NCI-H2171 treated with DMSO at 0.1 percent for 48 hours (cell line): ENCODE data around the gene CCDC122.
A peak's percentile ranks its signal among the peaks of the same experiment; 100 is the strongest.

ENCODE experiments used
- DNase-seq: peaks from one replicate; lab custom pipeline; 2025; lab: John Stamatoyannopoulos, UW

Gene CCDC122

DNA sequence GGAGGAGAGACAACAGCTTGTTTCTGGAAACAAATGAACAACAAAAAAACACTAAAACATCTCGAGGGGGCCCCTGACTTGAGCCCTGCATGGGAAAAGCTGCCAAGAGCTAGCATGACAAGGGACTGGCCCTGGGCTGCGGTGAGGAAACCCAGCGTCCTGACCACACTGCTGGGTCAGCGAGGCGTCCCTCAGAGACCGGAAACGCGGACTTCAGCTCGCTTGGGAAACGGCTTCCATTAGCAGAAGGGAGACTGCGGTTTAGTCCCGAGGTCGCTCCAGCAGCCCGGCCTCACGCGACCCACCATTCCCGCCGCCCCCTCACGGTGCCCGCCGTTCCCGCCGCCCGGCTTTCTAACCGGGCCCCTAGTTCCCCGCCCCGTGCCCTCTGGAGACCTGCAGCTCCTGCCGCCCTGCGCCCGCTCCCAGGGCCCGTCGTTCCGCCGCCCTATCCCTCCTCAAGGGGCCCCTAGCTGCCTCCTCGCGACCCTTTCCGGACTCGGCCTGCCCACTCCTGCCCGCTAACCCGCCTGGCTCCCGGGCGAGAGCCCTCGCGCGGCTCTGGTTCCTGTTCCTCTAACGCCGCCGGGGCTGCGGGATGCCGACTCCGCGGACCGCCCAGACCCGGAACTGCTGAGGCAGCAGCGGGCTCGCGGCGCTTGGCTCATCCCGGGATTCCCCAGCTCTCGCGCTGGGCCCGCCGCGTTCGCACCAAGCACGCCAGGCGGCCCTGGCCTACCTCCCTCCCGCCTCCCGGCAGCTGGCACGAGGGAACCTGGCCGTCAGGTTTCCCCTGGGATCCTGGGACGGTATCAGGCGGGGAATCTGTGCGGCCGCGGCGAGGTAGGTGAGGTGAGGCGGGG lies at the start of gene CCDC122:
Gene CCDC122, minus strand, starts transcription at position 849 of the 863 bp plus-strand sequence. CDS start 10,364 bp downstream, outside the sequence.
- DNase-seq, result peak; percentile 69

DNA sequence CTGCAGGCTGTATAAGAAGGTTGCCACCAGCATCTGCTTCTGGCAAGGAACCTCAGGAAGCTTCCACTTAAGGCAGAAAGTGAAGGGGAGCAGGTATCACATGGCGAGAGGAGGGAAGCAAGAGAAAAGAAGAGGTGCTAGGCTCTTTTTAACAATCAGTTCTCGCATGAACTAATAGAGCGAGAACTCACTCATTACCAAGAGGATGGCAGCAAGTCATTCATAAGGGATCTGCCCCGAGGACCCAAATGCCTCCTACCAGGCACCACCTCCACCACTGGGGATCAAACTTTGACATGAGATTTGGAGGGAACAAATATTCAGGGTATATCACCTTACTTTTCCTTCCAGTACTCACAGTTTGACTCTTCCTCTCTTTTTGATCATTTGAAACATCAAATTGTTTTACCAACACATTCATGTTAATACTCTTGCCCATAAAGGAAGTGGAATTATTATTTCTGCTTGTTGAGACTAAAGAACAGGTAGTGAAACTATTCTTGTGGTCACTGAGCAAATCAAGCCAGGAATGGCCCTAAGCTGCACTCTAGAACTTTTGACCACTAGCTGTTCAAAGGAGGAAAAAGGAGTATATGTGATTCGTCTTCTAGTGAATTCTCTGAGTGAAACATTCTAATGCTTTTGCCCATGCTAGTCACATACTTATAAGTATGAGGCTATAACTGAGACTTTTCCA lies 45.2 kb upstream of the CCDC122 start:
- no peak for DNase-seq

GRCh38 chr13:43920965-43921674 lies 41.6 kb upstream of the CCDC122 start:
- no peak for DNase-seq

DNA sequence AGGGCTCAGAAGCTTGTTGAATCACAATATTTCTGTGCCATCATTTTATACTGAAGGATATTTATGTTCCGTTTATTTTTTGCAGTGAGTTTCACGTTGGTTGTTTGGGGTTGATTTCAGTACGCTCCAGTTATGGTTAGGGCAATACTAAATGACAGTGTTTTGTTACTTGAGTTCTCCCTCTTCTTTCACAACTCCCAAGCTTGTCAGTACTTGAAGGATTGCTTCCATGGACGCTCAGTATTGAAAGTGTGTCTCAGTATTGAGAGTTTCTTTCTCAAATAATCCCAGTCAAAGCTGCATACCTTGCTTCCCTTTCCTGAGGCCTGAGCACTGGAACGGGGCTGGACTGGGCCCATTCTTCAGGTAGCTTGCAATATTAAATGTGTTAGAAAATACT lies 39.1 kb upstream of the CCDC122 start:
- no peak for DNase-seq

DNA sequence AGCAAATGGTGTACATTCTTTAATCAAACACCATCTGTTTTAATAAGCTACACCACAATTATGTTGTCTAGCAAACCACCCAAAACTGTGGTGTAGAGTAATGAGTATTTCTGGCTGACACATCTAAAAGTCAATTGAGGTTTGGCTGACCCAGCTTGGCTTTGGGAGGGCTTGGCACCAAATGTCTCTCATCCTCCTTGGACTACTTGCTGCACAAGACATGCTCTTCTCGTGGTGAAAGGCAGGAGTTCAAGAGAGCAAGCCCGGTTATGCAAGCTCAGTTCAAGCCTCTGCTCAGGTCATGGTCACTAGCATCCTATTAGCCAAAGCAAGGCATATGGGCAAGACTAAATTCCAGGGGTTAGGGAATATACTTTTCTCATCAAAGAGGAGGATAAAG lies 37.3 kb upstream of the CCDC122 start:
- DNase-seq, result no peak

DNA sequence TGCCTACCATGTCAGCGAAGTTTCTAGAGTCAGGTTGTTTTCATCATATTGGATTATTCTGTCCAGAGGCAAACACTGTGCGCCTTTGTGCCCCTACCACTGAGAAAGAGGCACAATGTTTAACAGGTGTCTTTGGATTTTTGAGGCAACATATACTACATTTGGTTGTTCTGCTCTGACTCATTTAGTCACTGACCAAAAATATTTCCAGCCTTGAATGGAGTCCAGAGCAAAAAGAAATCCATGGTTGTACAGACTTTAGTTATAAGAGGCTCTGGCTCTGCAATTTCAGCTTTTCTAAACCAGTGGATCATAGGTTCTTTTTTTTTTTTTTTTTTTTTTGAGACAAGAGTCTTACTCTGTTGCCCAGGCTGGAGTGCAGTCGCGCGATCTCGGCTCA lies 35.9 kb upstream of the CCDC122 start:
- DNase-seq, result no peak

DNA sequence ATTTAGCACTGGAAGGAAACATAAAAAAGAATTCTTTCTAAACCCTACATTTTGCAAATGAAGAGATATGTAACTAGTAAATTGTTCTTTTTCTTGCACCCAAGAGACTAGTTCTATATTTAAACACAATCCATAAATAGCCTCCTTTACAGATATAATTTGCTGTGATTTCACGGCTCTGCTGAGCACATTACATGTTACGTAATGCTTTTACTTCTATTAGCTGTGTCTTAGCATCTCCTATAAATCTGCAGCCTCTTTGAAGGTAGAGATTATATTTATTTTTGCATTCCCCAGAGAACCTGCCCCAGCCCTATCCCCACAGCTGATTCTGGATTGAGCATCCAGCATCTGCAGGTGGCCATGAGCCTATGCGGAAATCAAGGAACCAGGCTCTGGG lies 32.3 kb upstream of the CCDC122 start:
- DNase-seq, result no peak

DNA sequence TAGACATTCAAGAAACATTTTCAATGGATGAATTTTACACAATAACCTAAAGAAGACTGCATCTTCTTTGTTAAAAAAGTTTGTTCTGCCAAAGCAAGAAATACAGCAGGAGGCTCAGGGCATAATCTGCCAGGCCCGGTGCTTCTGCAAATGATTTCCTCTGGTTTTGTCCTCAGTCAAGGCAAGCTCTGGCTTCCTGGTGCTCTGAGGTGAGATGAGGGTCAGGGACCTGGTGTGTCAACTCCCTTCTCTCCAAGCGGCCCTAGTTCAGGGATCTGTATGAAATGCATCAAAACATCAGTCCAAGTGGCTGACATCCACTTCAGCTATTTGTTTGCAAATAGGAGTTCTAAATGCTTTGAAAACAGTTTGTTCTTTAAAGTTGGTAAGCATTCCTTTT lies 31.7 kb upstream of the CCDC122 start:
- no peak for DNase-seq

GRCh38 chr13:43910856-43911255 lies 31.3 kb upstream of the CCDC122 start:
- no peak for DNase-seq

DNA sequence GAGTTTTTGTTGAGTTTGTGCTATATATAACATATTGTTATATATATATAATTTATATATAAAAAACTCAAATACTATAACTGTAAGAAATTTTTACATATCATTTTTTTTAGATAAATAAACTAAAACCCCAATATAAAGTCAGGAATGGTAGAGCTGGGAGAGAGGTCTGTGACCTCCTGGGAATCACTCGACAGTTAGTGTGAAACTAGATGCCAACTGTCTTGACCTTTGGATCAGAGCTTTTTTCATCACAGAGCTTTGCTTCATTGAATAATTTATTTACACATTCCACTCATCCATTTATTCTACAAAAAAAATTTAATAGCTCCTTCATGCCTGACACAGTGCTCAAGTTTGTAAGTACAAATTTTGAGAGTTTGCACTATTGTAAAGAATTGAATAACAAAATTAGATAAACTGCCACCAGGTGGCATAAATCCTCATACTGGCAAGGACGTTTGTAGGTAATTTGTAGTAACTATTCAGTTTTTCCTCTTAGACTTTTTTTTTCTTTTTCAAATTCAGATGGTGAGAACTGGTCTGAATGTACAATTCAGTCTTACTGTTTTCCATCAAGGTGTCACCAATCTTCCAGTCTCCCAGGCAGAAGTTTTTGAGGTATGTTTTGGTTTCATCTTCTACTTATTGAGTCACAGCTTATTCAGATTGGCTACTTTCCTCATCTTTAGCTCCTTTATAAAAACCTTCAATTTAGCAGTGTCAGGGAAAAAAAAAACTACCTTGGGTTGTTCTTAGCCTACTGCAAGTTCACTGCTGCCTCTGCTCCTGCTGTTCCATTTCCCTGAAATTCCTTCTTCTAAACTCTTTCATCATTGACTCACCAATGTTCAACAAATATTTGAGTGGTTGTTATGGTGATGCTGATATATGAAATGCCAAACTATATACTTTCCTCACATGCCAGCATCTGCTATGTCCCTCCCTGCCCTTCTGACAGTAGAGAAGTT lies 28.9 kb upstream of the CCDC122 start:
- peak; percentile 26 for DNase-seq

GRCh38 chr13:43905435-43906031 lies 26.0 kb upstream of the CCDC122 start:
- peak; percentile 49 for DNase-seq

GRCh38 chr13:43895940-43896339 lies 16.4 kb upstream of the CCDC122 start:
- DNase-seq, result no peak

GRCh38 chr13:43894438-43894837 lies 14.9 kb upstream of the CCDC122 start:
- no peak for DNase-seq

- DNase-seq, result no peak
Observed at GRCh38 chr13:43884222-43884621, 4.7 kb upstream of the CCDC122 start.

DNA sequence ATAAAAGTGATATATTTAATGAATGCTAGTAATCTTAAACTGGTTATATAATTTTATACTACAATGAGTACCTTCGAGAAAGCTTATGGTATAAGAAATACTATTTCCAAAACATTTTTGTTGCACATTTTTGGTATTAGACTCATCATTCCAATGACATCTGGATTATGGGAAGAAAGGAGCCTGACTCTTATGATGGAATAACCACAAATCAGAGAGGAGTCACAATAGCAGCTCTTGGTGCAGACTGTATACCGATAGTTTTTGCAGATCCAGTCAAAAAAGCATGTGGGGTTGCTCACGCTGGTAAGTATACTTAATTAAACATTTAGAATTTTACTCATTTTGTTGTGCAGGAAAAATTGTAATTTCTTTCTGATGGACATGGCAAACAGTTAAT lies 4.1 kb upstream of the CCDC122 start:
- DNase-seq, result no peak

DNA sequence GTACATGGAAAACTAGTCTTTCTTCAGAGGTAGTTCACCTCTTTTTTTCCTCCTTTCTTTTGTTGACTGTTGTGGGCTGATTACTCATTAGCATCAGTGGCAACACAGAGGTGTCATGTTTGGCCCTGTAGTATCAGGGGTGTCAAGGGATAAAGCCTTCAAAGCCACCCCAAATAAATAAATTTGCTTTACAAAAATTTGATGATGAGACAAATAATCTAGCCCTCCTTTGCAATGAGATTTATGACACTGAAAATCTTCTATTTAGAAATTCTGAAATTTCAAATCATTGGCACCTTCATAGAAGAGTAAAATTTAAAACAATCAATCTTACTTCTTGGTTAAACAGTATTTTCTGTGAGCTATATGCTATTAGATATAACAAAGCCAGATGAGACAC lies 2.0 kb upstream of the CCDC122 start:
- DNase-seq, result no peak

DNA sequence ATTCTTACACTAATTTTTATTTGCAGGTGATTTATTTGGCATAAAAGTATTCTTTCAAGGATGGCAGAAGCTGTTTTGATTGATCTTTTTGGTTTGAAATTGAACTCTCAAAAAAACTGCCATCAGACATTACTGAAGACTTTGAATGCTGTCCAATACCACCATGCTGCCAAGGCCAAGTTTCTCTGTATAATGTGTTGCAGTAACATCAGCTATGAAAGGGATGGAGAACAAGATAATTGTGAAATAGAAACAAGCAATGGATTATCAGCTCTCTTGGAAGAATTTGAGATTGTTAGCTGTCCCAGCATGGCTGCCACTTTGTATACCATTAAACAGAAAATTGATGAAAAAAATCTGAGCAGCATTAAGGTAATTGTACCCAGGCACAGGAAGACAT lies 1.4 kb upstream of the CCDC122 start:
- DNase-seq, result no peak

- DNase-seq, result no peak
Observed at GRCh38 chr13:43880214-43880855, 795 bp upstream of the CCDC122 start.

GRCh38 chr13:43879755-43880181 lies 228 bp upstream of the CCDC122 start, which contains the start of gene LACC1:
Gene LACC1, plus strand, starts transcription at chr13:43879904. Its CDS starts 1,082 bp downstream, at chr13:43880986.
- DNase-seq, result no peak

- peak; percentile 36 for DNase-seq
Observed at GRCh38 chr13:43877766-43878165, 1.8 kb downstream of the CCDC122 start.
